Skeletal muscle tissue (tissue), 4 donors: ENCODE measurements around the gene CD164L2. TPM values are rescaled to one million over a fixed set of nuclear protein-coding genes. Genes with fewer than 3 reads are reported as not detected.

Experiments used
- H3K27ac ChIP-seq: one replicate; pipeline ENCODE4 v1.7.0; 2013; ENCODE audit warnings: mild to moderate bottlenecking, low read depth, low read length, inconsistent platforms
- H3K27me3 ChIP-seq, 3 donors: one replicate each; pipeline ENCODE4 v1.7.0; 2013; ENCODE audit warnings: low read length in 3 of 3; ENCODE audit not compliant: control insufficient read depth in 3 of 3, insufficient read depth in 3 of 3
- H3K36me3 ChIP-seq, 3 donors: one replicate each; pipeline ENCODE4 v1.7.0; 2013; ENCODE audit warnings: low read length in 3 of 3; ENCODE audit not compliant: control insufficient read depth in 3 of 3, insufficient read depth in 3 of 3
- H3K4me1 ChIP-seq, 3 donors: one replicate each; pipeline ENCODE4 v1.7.0; 2013; ENCODE audit warnings: low read length in 3 of 3, mild to moderate bottlenecking in 3 of 3; ENCODE audit not compliant: control insufficient read depth in 3 of 3, insufficient read depth in 3 of 3
- H3K4me3 ChIP-seq, 3 donors: one replicate each; pipeline ENCODE4 v1.7.0; 2013; ENCODE audit warnings: low read length in 3 of 3
- H3K9ac ChIP-seq, 3 donors: one replicate each; pipeline ENCODE4 v1.7.0; 2013; ENCODE audit warnings: low read length in 3 of 3, mild to moderate bottlenecking in 3 of 3, moderate library complexity in 2 of 3, low read depth in 1 of 3
- H3K9me3 ChIP-seq, 3 donors: one replicate each; pipeline ENCODE4 v1.7.0; 2013; ENCODE audit warnings: low read length in 3 of 3; ENCODE audit not compliant: control insufficient read depth in 3 of 3
- total RNA-seq: library from RNA; depleted of rRNA; stranded (reverse); fragments of >200 nt; gene quantifications from one replicate; pipeline ENCODE4 v1.2.3, GENCODE V29; 2014
- donor health status: Osteomylitis.

Gene CD164L2
- total RNA-seq, 1 donor from 2014 or later: not detected

DNA sequence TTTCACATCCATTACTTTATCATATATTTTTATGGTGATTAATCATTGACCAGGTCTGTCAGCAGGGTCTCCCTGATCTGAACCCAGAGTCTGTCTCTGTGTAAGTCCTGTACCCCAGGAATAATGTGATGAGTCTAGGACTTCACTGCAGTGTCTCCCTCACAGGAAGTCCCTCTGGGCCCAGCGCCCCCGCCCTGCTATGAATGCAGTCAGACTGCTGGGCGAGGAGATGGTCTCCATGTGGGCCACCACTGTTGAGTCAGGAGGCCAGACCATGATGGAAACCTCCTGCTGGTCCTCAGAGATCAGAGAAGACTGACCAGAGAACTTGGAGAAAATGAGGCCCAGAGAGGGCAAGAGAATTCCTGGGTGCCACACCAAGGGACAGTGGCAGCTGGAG lies 51.7 kb downstream of the CD164L2 start:
- Histone ChIP-seq H3K9me3 (no peaks in the 10 kb centered on the region), H3K27ac (no peak overlapping the region), H3K36me3 (peaks cover 53 to 56% (median 56%) of the 10 kb centered on the region in 3 donors), H3K4me1 (peaks cover 12 to 27% (median 18%) of the 10 kb centered on the region in 3 donors), H3K9ac (no peak overlapping the region), H3K27me3 (no peaks in the 10 kb centered on the region), H3K4me3 (no peak overlapping the region)

DNA sequence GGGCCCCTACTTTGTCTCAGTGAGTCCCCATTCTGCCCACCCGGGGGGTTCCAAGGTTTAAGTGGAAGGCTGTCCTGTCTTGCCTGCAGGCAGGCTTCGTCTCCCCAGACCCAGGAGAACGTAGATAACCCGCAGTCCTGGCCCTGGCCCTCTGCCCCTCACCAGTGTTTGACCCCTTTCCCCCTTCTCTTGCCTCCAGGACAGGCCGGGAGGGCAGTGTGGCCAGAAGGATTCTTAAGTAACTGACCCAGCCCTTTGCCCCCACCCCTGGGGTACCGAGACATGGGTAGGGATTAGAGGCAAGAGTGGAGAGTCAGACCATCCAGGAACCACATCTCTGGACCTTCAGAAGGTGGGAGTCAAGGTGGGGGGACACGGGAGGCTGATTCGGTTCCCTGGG lies 52.3 kb downstream of the CD164L2 start:
- no peaks in the 10 kb centered on the region for H3K9me3 ChIP-seq
- H3K36me3 ChIP-seq: peaks cover 50 to 51% (median 51%) of the 10 kb centered on the region in 3 donors
- H3K4me3 ChIP-seq: no peak overlapping the region

More for the DNA sequence above, 52.3 kb downstream of the CD164L2 start:
- H3K27me3 ChIP-seq: no peaks in the 10 kb centered on the region
- no peak overlapping the region for H3K27ac ChIP-seq
- H3K4me1 ChIP-seq: peaks cover 17 to 32% (median 18%) of the 10 kb centered on the region in 3 donors
- peak overlapping the region in 1 of 3 donors; percentile 25 for H3K9ac ChIP-seq

Other genes with a start within 250 kb of the CD164L2 start
- gene SLC9A1, start 228.2 kb downstream of the CD164L2 start, total RNA-seq: 1.6 TPM
- gene WDTC1, start 148.7 kb downstream of the CD164L2 start, total RNA-seq: 13.0 TPM
- gene TMEM222, start 61.2 kb downstream of the CD164L2 start, total RNA-seq: 14.1 TPM
- under 0.01 TPM for gene SYTL1, start 41.3 kb downstream of the CD164L2 start, total RNA-seq
- gene MAP3K6, start 16.4 kb downstream of the CD164L2 start, total RNA-seq: 4.2 TPM
- not detected for gene FCN3, start 8.5 kb downstream of the CD164L2 start, total RNA-seq
- gene GPR3, start 9.3 kb upstream of the CD164L2 start, total RNA-seq: under 0.01 TPM
- 25.6 TPM for gene WASF2, start 106.8 kb upstream of the CD164L2 start, total RNA-seq
- gene AHDC1, start 220.8 kb upstream of the CD164L2 start, total RNA-seq: 19.8 TPM